ENCODE data around the gene TBC1D26.
"Not testable (repeated sequence)": the region's sequence is repeated elsewhere in the genome, so short reads cannot be mapped to it uniquely, and the experiment has no call there.

Gene TBC1D26

DNA sequence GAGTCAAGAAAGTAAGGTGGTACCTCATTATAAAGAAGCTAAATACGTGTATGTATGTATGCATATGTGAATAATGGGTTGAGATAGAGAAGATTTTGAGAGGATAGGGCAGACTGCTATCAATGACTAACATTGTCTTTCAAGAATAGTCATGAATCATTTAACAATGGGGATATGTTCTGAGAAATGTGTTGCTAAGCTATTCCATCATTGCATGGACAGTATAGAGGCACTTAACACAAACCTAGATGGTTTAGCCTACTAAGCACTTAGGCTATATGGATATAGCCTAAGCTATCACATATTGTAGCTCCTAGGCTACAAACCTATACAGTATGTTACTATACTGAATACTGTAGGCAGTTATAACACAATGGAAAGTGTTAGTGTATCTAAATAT lies 45.2 kb downstream of the TBC1D26 start:
- in situ Hi-C loops (cut with HindIII; ENCODE audit: low pct_unique_long_range_greater_than_20kb, low sequenced_read_pairs) = no loop called here
- no peak for DNase-seq (ENCODE audit: low read depth in 1 of 2, low spot score in 1 of 2)
- no peak for TF ChIP-seq JUND (IDR thresholded peaks at IDR 0.05; ENCODE audit: low read depth)

DNA sequence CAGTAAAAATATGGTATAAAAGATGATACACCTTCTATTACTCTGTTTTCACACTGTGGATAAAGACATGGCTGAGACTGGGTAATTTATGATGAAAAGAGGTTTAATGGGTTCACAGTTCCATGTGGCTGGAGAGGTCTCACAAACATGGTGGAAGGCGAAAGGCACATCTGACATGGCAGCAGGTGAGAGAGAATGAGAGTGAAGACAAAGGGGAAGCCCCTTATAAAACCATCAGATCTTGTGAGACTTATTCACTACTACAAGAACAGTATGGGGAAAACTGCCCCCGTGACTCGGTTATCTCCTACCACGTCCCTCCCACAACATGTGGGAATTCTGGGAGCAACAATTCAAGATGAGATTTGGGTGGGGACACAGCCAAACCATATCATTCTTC lies 45.6 kb downstream of the TBC1D26 start:
- in situ Hi-C loops (cut with HindIII; ENCODE audit: low pct_unique_long_range_greater_than_20kb, low sequenced_read_pairs) = no loop called here
- DNase-seq (ENCODE audit: low read depth in 1 of 2, low spot score in 1 of 2) = no peak
- TF ChIP-seq JUND (IDR thresholded peaks at IDR 0.05; ENCODE audit: low read depth) = no peak

DNA sequence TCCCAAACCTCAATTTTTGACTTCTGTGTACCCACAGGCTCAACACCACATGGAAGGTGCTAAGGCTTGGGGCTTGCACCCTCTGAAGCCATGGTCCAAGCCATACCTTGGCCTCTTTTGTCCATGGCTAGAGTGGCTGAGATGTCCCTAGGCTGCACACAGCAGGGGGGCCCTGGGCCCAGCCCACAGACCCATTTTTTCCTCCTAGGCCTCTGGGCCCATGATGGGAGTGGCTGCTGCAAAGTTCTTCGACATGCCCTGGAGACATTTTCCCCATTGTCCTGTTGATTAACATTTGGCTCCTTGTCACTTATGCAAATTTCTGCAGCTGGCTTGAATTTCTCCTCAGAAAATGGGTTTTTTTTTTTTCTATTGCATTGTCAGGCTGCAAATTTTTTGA lies 47.0 kb downstream of the TBC1D26 start:
- no peak for TF ChIP-seq JUND (IDR thresholded peaks at IDR 0.05; ENCODE audit: low read depth)
- in situ Hi-C loops (cut with HindIII; ENCODE audit: low pct_unique_long_range_greater_than_20kb, low sequenced_read_pairs) = no loop called here
- DNase-seq (ENCODE audit: low read depth in 1 of 2, low spot score in 1 of 2) = no peak

DNA sequence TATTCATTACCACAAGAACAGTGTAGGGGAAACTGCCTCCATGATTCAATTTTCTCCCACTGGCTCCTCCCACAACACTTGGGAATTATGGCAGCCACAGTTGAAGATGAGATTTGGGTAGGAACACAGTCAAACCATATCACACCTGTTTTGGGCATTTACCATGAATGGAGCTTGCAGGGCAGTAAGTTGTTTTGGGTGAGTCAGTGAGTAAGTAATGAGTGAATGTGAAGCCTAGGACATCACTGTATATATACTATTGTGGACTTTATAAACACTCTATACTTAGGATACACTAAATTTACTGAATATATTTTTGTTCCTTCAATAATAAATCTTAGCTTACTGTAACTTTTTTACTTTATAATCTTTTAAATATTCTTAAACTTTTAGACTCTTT lies 48.1 kb downstream of the TBC1D26 start:
- in situ Hi-C loops (cut with HindIII; ENCODE audit: low pct_unique_long_range_greater_than_20kb, low sequenced_read_pairs) = no loop called here
- TF ChIP-seq JUND (IDR thresholded peaks at IDR 0.05; ENCODE audit: low read depth) = no peak
- no peak for DNase-seq (ENCODE audit: low read depth in 1 of 2, low spot score in 1 of 2)

DNA sequence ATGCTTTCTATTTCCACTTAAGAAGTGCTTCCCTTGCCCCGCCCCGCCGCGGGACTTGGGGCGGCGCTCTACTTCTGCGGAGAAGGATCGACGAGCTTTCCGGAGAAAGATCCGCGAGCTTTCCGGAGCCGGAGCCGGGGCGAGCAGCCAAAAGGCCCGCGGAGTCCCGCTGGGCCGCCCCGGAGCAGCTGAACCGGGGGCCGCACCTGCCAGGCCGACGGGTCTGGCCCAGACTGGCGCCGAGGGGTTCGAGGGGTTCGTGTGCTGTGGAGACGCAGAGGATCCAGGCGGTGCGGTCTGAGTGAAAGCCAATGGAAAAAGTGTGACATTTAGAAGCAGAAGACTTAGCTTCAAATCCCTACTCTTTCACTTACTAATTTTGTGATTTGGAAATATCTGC lies 50.8 kb downstream of the TBC1D26 start:
- TF ChIP-seq JUND (IDR thresholded peaks at IDR 0.05; ENCODE audit: low read depth) = no peak
- in situ Hi-C loops (cut with HindIII; ENCODE audit: low pct_unique_long_range_greater_than_20kb, low sequenced_read_pairs) = no loop called here
- peak; percentile 39 to 56 for DNase-seq (ENCODE audit: low read depth in 1 of 2, low spot score in 1 of 2)

DNA sequence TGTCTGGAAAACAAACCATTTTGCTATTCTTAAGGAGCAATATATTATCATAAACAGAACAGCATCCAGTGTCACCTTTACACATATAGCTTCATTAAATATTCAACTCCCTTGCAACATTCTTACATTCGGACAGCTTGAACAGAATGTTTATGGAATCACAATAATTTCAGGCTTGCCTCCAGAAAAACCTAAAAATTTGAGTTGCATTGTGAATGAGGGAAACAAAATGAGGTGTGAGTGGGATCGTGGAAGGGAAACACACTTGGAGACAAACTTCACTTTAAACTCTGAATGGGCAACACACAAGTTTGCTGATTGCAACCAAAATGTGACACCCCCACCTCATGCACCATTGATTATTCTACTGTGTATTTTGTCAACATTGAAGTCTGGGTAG lies 51.4 kb downstream of the TBC1D26 start:
- no peak for DNase-seq (ENCODE audit: low read depth in 1 of 2, low spot score in 1 of 2)
- in situ Hi-C loops (cut with HindIII; ENCODE audit: low pct_unique_long_range_greater_than_20kb, low sequenced_read_pairs) = no loop called here
- no peak for TF ChIP-seq JUND (IDR thresholded peaks at IDR 0.05; ENCODE audit: low read depth)

DNA sequence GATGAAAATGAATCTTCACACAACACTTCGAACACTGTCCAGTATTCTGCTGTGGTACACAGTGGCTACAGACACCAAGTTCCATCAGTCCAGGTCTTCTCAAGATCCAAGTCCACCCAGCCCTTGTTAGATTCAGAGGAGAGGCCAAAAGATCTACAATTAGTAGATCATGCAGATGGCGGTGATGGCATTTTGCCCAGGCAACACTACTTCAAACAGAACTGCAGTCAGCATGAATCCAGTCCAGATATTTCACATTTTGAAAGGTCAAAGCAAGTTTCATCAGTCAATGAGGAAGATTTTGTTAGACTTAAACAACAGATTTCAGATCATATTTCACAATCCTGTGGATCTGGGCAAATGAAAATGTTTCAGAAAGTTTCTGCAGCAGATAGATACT lies 52.3 kb downstream of the TBC1D26 start:
- in situ Hi-C loops (cut with HindIII; ENCODE audit: low pct_unique_long_range_greater_than_20kb, low sequenced_read_pairs); DNase-seq (ENCODE audit: low read depth in 1 of 2, low spot score in 1 of 2): not testable (repeated sequence)

DNA sequence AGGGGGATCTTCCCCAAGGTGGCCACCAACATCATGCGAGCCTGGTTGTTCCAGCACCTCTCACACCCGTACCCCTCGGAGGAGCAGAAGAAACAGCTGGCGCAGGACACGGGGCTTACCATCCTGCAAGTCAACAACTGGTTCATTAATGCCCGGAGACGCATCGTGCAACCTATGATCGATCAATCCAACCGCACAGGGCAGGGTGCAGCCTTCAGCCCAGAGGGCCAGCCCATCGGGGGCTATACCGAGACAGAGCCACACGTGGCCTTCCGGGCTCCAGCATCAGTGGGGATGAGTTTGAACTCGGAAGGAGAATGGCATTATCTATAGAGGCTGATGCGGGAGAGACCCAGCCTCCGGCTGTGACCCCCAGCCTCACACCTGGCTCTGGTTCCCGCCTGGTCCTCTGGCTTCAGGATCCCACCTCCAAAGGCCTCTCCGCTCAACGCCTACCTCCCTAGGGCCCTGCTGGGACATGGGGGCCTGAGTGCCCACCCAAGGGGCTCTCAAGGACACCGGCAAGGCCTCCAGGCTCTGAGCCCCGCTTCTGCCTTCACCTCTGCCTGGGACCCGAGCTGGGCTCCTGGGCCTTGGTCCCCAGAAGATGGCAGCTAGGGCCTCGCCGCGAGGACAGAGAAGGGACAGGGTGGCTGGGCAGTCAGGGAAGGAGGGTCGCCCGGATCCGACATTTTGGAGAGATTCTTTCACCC lies 55.4 kb downstream of the TBC1D26 start:
- DNase-seq (ENCODE audit: low read depth in 1 of 2, low spot score in 1 of 2); in situ Hi-C loops (cut with HindIII; ENCODE audit: low pct_unique_long_range_greater_than_20kb, low sequenced_read_pairs): not testable (repeated sequence)

DNA sequence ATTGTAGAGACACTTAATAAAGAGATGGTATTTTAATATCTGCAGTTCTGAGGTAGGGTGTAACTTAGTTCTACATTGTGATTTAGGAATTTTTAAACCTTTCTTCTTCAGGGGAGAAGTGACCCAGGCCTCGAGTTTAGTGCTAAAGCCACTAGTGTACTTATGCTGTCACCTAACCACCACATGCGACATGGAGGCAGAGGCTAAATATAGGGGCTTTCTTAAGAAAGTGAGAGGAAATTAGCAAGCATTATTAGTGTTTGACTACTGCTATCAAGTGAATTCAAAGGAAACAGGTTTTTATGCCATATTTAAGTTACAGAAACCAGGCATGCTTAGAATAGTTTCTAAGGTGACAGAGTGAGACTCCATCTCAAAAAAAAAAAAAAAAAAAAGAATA lies 56.3 kb downstream of the TBC1D26 start:
- in situ Hi-C loops (cut with HindIII; ENCODE audit: low pct_unique_long_range_greater_than_20kb, low sequenced_read_pairs); DNase-seq (ENCODE audit: low read depth in 1 of 2, low spot score in 1 of 2): not testable (repeated sequence)

Measured in T47D (cell line).